Endodermal cell (in vitro differentiated cells): Measurements from ENCODE around the gene KLHL24. TPM values are rescaled to one million over a fixed set of nuclear protein-coding genes. Genes with fewer than 3 reads are reported as not detected.

ENCODE experiments used
- DNase-seq: peaks from one replicate; pipeline ENCODE4 v3.0.0-alpha.2; 2017
- H3K27ac ChIP-seq: 2 replicates; pipeline ENCODE4 v1.5.1; 2013; ENCODE audit warnings: mild to moderate bottlenecking, low read depth, low read length, moderate library complexity
- H3K27me3 ChIP-seq: 2 replicates; pipeline ENCODE4 v1.6.1; 2013; ENCODE audit warnings: mild to moderate bottlenecking, low read length, moderate library complexity; ENCODE audit not compliant: insufficient read depth, control insufficient read depth, poor library complexity, severe bottlenecking
- H3K36me3 ChIP-seq: 2 replicates; pipeline ENCODE4 v1.7.0; 2013; ENCODE audit warnings: mild to moderate bottlenecking, low read length, moderate library complexity; ENCODE audit not compliant: control insufficient read depth, insufficient read depth
- H3K4me1 ChIP-seq: one replicate; pipeline ENCODE4 v1.7.0; 2013; ENCODE audit warnings: low read length; ENCODE audit not compliant: control insufficient read depth, insufficient read depth
- H3K4me3 ChIP-seq: 2 replicates; pipeline ENCODE4 v1.5.1; 2013; ENCODE audit warnings: mild to moderate bottlenecking, low read length, moderate library complexity
- H3K9ac ChIP-seq: 2 replicates; pipeline ENCODE4 v1.6.1; 2013; ENCODE audit warnings: mild to moderate bottlenecking, low read length, moderate library complexity; ENCODE audit not compliant: poor library complexity, severe bottlenecking; ENCODE audit errors: extremely low read depth
- H3K9me3 ChIP-seq: 2 replicates; pipeline ENCODE4 v1.6.1; 2013; ENCODE audit warnings: mild to moderate bottlenecking, low read length, moderate library complexity; ENCODE audit not compliant: control insufficient read depth
- H3K27ac Mint-ChIP-seq: 2 replicates; pipeline ENCODE4 v1.8.0; 2020; ENCODE audit warnings: mixed read lengths
- H3K27me3 Mint-ChIP-seq: 2 replicates; pipeline ENCODE4 v1.8.0; 2021; ENCODE audit warnings: mild to moderate bottlenecking, mixed read lengths; ENCODE audit not compliant: insufficient read depth
- H3K36me3 Mint-ChIP-seq: 2 replicates; pipeline ENCODE4 v1.8.0; 2020; ENCODE audit warnings: low read depth, mixed read lengths
- H3K4me1 Mint-ChIP-seq: 2 replicates; pipeline ENCODE4 v1.8.0; 2020; ENCODE audit warnings: mixed read lengths
- H3K4me3 Mint-ChIP-seq: 2 replicates; pipeline ENCODE4 v1.8.0; 2020; ENCODE audit warnings: mild to moderate bottlenecking, moderate library complexity, mixed read lengths
- H3K9me3 Mint-ChIP-seq: 2 replicates; pipeline ENCODE4 v1.8.0; 2020; ENCODE audit warnings: mild to moderate bottlenecking, mixed read lengths
- CTCF ChIP-seq: fragments of 200-600 bp; sonication (generic); conservative IDR thresholded peaks from 2 replicates; pipeline ENCODE4 v1.5.0; 2021; ENCODE audit warnings: antibody characterized with exemption, mild to moderate bottlenecking
- WGBS, 2 experiments: methylation state at CpG; one replicate each; pipeline versions ENCODE4 v1.1.5 to v1.1.7; 2013; ENCODE audit warnings: missing lambda C conversion rate in 2 of 2, mixed read lengths in 1 of 2; ENCODE audit not compliant: insufficient coverage in 1 of 2, insufficient read length in 1 of 2; 5-methylcytosine and 5-hydroxymethylcytosine counted together
- total RNA-seq, 2 donors: library from RNA; stranded (reverse); fragmentation: NEBNext Ultra II Directional in 1 of 2; extraction: Animal tissue kit (Norgen Biotek cat#: 25700) in 1 of 2; gene quantifications; 2 replicates in 1 of 2; 3 replicates in 1 of 2; pipeline ENCODE4 v1.2.1, GENCODE V29; 2021

The KLHL24 gene
- total RNA-seq, 2 donors from 2014 or later = 29.9 to 39.9 TPM

- H3K36me3 Mint-ChIP-seq = peaks cover 20% of the 10 kb centered on the region
- Histone ChIP-seq H3K27me3 (no peaks in the 10 kb centered on the region), H3K9ac (no peak overlapping the region), H3K4me3 (no peak overlapping the region), H3K4me1 (no peaks in the 10 kb centered on the region), H3K36me3 (peaks cover 29% of the 10 kb centered on the region), H3K27ac (no peak overlapping the region), H3K9me3 (no peaks in the 10 kb centered on the region)
- 89 to 94% methylated on average over 3 of the region's 3 CpGs for WGBS, 2 experiments
- no peaks in the 10 kb centered on the region for H3K27me3 Mint-ChIP-seq
- DNase-seq = no peak
- no peak overlapping the region for H3K27ac Mint-ChIP-seq
- H3K4me1 Mint-ChIP-seq = no peaks in the 10 kb centered on the region
- no peak overlapping the region for H3K4me3 Mint-ChIP-seq
- no peaks in the 10 kb centered on the region for H3K9me3 Mint-ChIP-seq
- no peak for TF ChIP-seq CTCF
Observed at GRCh38 chr3:183711516-183711915, 76.1 kb downstream of the KLHL24 start.

GRCh38 chr3:183714622-183715021 is 79.2 kb downstream of the KLHL24 start:
- no peak overlapping the region for H3K4me3 Mint-ChIP-seq
- DNase-seq = no peak
- peaks cover 47% of the 10 kb centered on the region for H3K36me3 Mint-ChIP-seq
- TF ChIP-seq CTCF = no peak
- Histone ChIP-seq H3K27ac (no peak overlapping the region), H3K36me3 (peaks cover 51% of the 10 kb centered on the region), H3K4me3 (no peak overlapping the region), H3K9me3 (no peaks in the 10 kb centered on the region), H3K4me1 (no peaks in the 10 kb centered on the region), H3K9ac (no peak overlapping the region), H3K27me3 (no peaks in the 10 kb centered on the region)
- H3K27ac Mint-ChIP-seq = no peak overlapping the region
- no peaks in the 10 kb centered on the region for H3K27me3 Mint-ChIP-seq
- H3K9me3 Mint-ChIP-seq = no peaks in the 10 kb centered on the region
- H3K4me1 Mint-ChIP-seq = no peaks in the 10 kb centered on the region

GRCh38 chr3:183718012-183718411 is 82.6 kb downstream of the KLHL24 start:
- 97 to 100% methylated on average over 2 to 3 of the region's 3 CpGs for WGBS, 2 experiments

More at GRCh38 chr3:183718012-183718411, 82.6 kb downstream of the KLHL24 start:
- Histone ChIP-seq H3K4me1 (no peaks in the 10 kb centered on the region), H3K27ac (no peak overlapping the region), H3K9me3 (no peaks in the 10 kb centered on the region), H3K27me3 (no peaks in the 10 kb centered on the region), H3K4me3 (no peak overlapping the region), H3K36me3 (peaks cover 71% of the 10 kb centered on the region), H3K9ac (no peak overlapping the region)
- DNase-seq = no peak
- Mint-ChIP-seq H3K36me3 (peaks cover 63% of the 10 kb centered on the region), H3K9me3 (no peaks in the 10 kb centered on the region), H3K27me3 (no peaks in the 10 kb centered on the region), H3K27ac (no peak overlapping the region), H3K4me1 (peaks cover 1% of the 10 kb centered on the region), H3K4me3 (no peak overlapping the region)
- TF ChIP-seq CTCF = no peak
